ENCODE measurements around the gene RAB7A.

- TF ChIP-seq POLR2A (IDR thresholded peaks at IDR 0.05) (no peak), CTCF (IDR thresholded peaks at IDR 0.05) (no peak)
These were observed 2.5 kb upstream of the RAB7A start for GRCh38 chr3:128723477-128723876.

Data from thyroid gland (tissue), 4 donors.